ENCODE results near the gene SQSTM1. TPM values are rescaled to one million over a fixed set of nuclear protein-coding genes. Genes with fewer than 3 reads are reported as not detected.

The SQSTM1 gene
- total RNA-seq, 1 experiment from 2014 or later = 341 TPM

DNA sequence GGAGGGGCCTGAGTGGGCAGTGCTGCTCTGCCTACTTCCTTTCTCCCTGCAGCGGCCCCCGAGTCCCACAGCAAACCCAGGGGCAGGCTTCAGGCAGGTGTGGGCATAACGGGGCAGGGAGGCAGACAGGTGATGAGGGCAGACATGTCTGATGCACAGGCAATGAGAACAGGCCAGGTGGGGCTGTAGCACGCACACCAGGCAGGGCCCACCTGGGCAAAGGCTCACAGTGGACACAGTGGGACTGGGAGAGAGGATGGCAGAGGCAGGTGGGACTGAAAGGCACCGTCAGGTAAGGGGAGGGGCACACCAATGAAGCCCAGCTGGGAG, 21.1 kb upstream of the SQSTM1 start:
- no peak for ATAC-seq
- H3K4me2 ChIP-seq (ENCODE audit: low read length) = no peak overlapping the region
- intact Hi-C loops (cut with micrococcal nuclease) = no loop called here
- no TSS peak for BruUV-seq (replicated peaks)
- ChIA-PET POLR2A (ENCODE audit: unreplicated experiment) (no interaction called here), CTCF (no interaction called here)
- peaks cover 27% of the 10 kb centered on the region for H3K79me2 ChIP-seq (ENCODE audit: low read length)
- no peaks in the 10 kb centered on the region for H3K9me2 ChIP-seq (replicated peaks; ENCODE audit: low read length)
- H3K4me3 ChIP-seq (ENCODE audit: low read length) = no peak overlapping the region
- H3K27ac ChIP-seq (ENCODE audit: low read length) = no peak overlapping the region
- no peaks in the 10 kb centered on the region for H3F3A ChIP-seq (ENCODE audit: low read length, unreplicated experiment)
- H3K4me1 ChIP-seq (ENCODE audit: insufficient read depth, low read length) = peaks cover 32% of the 10 kb centered on the region
- H2AFZ ChIP-seq (ENCODE audit: low read length) = no peak overlapping the region
- no peaks in the 10 kb centered on the region for H3K27me3 ChIP-seq (ENCODE audit: low read length)
- no peaks in the 10 kb centered on the region; the same call in 1 of the 2 replicates for H4K20me1 ChIP-seq (ENCODE audit: low read length)
- TF ChIP-seq EZH2 (IDR thresholded peaks at IDR 0.05; ENCODE audit: low read length, unreplicated experiment) (no peak), EZH2phosphoT487 (IDR thresholded peaks at IDR 0.05; ENCODE audit: borderline replicate concordance, low read length) (no peak)
- TF ChIP-seq, protein P1, sequence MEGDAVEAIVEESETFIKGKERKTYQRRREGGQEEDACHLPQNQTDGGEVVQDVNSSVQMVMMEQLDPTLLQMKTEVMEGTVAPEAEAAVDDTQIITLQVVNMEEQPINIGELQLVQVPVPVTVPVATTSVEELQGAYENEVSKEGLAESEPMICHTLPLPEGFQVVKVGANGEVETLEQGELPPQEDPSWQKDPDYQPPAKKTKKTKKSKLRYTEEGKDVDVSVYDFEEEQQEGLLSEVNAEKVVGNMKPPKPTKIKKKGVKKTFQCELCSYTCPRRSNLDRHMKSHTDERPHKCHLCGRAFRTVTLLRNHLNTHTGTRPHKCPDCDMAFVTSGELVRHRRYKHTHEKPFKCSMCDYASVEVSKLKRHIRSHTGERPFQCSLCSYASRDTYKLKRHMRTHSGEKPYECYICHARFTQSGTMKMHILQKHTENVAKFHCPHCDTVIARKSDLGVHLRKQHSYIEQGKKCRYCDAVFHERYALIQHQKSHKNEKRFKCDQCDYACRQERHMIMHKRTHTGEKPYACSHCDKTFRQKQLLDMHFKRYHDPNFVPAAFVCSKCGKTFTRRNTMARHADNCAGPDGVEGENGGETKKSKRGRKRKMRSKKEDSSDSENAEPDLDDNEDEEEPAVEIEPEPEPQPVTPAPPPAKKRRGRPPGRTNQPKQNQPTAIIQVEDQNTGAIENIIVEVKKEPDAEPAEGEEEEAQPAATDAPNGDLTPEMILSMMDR (conservative IDR thresholded peaks at IDR 0.05; ENCODE audit: low read depth, low read length) = no peak
- no peaks in the 10 kb centered on the region for H3K9me3 ChIP-seq (ENCODE audit: low read length)
- H3K36me3 ChIP-seq (ENCODE audit: low read depth, low read length) = no peaks in the 10 kb centered on the region
- no peak for DNase-seq
- H3K9ac ChIP-seq (ENCODE audit: low read length) = no peak overlapping the region

DNA sequence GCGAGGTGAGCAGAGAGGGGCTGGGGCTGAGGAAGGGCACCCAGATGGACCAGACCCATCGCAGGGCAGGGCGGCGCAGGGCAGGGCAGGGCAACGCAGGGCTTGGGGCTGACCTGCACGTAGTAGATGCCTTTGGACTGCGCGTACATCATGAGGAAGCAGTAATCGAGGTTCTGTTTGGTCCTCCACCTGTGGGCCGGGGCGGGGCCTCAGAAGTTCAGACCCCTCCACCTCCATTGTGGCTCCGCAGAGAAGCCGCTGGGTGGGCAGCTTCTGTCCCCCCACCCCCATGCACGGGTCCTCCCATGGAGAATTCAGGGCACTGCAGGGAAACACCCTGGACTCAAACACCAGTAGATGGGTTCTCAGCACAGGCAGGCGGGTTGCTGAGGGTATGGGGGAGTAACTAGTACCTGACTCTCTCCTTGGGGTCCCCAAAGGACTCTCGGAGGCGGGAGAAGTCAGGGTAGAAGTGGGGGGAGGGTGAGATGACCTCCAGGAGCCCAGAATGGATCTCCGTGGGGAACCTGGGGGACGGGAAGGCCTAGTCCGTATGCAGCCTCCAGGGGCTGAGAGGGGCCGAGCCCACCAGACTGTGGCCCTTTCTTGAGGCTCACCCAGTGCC, 20.5 kb upstream of the SQSTM1 start:
- intact Hi-C loops (cut with micrococcal nuclease) = no loop called here
- CTCF ChIA-PET = no interaction called here
- BruUV-seq (replicated peaks) = no TSS peak

DNA sequence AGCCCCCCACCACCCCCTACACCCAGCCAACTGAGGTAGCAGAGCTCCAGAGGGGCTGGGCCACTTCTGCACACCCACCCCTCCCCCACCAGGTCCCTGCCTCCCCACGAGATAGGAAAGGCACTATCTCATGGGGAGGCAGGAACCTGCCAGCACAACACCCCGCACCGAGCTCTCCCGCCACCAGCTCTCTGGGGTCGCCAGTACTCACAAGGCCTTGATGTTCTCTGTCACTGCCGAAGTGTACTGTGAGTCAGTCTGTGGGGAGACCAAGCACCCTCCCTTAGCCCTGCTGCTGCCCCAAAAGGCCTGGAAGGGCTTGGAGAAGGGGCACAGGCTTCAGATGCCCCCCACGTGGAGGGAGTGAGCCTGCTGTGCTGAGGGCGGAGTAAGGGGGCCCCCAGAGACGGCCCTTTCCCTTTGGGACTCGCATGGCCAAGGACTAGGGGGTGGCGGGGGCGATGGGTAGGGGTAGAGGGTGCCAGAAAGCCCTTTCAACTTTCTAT, 20.0 kb upstream of the SQSTM1 start:
- no peak for TF ChIP-seq EZH2phosphoT487 (IDR thresholded peaks at IDR 0.05; ENCODE audit: borderline replicate concordance, low read length)
- TF ChIP-seq, protein P1 (conservative IDR thresholded peaks at IDR 0.05; ENCODE audit: low read depth, low read length) = no peak
- no peak for TF ChIP-seq EZH2 (IDR thresholded peaks at IDR 0.05; ENCODE audit: low read length, unreplicated experiment)
- H3K79me2 ChIP-seq (ENCODE audit: low read length) = peaks cover 38% of the 10 kb centered on the region
- DNase-seq = no peak
- no peak overlapping the region for H3K27ac ChIP-seq (ENCODE audit: low read length)
- peaks cover 5% of the 10 kb centered on the region for H4K20me1 ChIP-seq (ENCODE audit: low read length)
- BruUV-seq (replicated peaks) = no TSS peak
- H3K4me1 ChIP-seq (ENCODE audit: insufficient read depth, low read length) = peaks cover 31% of the 10 kb centered on the region
- no peaks in the 10 kb centered on the region for H3K9me2 ChIP-seq (replicated peaks; ENCODE audit: low read length)
- no peak overlapping the region for H3K4me3 ChIP-seq (ENCODE audit: low read length)
- no peaks in the 10 kb centered on the region for H3K36me3 ChIP-seq (ENCODE audit: low read depth, low read length)
- ChIA-PET CTCF (no interaction called here), POLR2A (ENCODE audit: unreplicated experiment) (no interaction called here)
- no peaks in the 10 kb centered on the region for H3F3A ChIP-seq (ENCODE audit: low read length, unreplicated experiment)
- no peaks in the 10 kb centered on the region for H3K9me3 ChIP-seq (ENCODE audit: low read length)
- intact Hi-C loops (cut with micrococcal nuclease) = no loop called here
- no peaks in the 10 kb centered on the region for H3K27me3 ChIP-seq (ENCODE audit: low read length)
- no peak overlapping the region for H3K4me2 ChIP-seq (ENCODE audit: low read length)
- ATAC-seq = no peak
- H2AFZ ChIP-seq (ENCODE audit: low read length) = no peak overlapping the region
- H3K9ac ChIP-seq (ENCODE audit: low read length) = no peak overlapping the region

More for the DNA sequence above, 20.5 kb upstream of the SQSTM1 start:
- H3K36me3 ChIP-seq (ENCODE audit: low read depth, low read length) = no peaks in the 10 kb centered on the region
- H3K27me3 ChIP-seq (ENCODE audit: low read length) = no peaks in the 10 kb centered on the region
- POLR2A ChIA-PET (ENCODE audit: unreplicated experiment) = no interaction called here
- peaks cover 32% of the 10 kb centered on the region for H3K79me2 ChIP-seq (ENCODE audit: low read length)
- no peak overlapping the region for H2AFZ ChIP-seq (ENCODE audit: low read length)
- no peaks in the 10 kb centered on the region for H3K9me2 ChIP-seq (replicated peaks; ENCODE audit: low read length)
- no peak overlapping the region for H3K9ac ChIP-seq (ENCODE audit: low read length)
- no peaks in the 10 kb centered on the region for H3F3A ChIP-seq (ENCODE audit: low read length, unreplicated experiment)
- no peak overlapping the region for H3K27ac ChIP-seq (ENCODE audit: low read length)
- TF ChIP-seq, protein P1 (conservative IDR thresholded peaks at IDR 0.05; ENCODE audit: low read depth, low read length) = no peak
- TF ChIP-seq EZH2 (IDR thresholded peaks at IDR 0.05; ENCODE audit: low read length, unreplicated experiment) (no peak), EZH2phosphoT487 (IDR thresholded peaks at IDR 0.05; ENCODE audit: borderline replicate concordance, low read length) (no peak)
- ATAC-seq = no peak
- no peak for DNase-seq
- peaks cover 5% of the 10 kb centered on the region for H4K20me1 ChIP-seq (ENCODE audit: low read length)
- H3K4me2 ChIP-seq (ENCODE audit: low read length) = no peak overlapping the region
- H3K9me3 ChIP-seq (ENCODE audit: low read length) = no peaks in the 10 kb centered on the region
- no peak overlapping the region for H3K4me3 ChIP-seq (ENCODE audit: low read length)
- H3K4me1 ChIP-seq (ENCODE audit: insufficient read depth, low read length) = peaks cover 32% of the 10 kb centered on the region

All from PC-3 (cell line).